ENCODE results near the gene TCF12. TPM values are rescaled to one million over a fixed set of nuclear protein-coding genes. Genes with fewer than 3 reads are reported as not detected.

TCF12 gene
- total and polyA plus RNA-seq, 2 donors (not counting 3 experiments of a cell fraction or from before 2014, with no cell fraction given), result 72.1 to 133 TPM

- Histone ChIP-seq H3K4me1 (ENCODE audit: control insufficient read depth, extremely low read depth, insufficient read depth, low read length) (peaks cover 7% of the 10 kb centered on the region), H3K4me2 (ENCODE audit: insufficient read depth, low read length) (no peak overlapping the region), H3K27me3 (ENCODE audit: control insufficient read depth in 2 of 2, insufficient read depth in 2 of 2, low read length in 2 of 2) (no peaks in the 10 kb centered on the region), H3K9me1 (replicated peaks; ENCODE audit: control insufficient read depth, extremely low read depth, insufficient read depth, low read length) (no peaks in the 10 kb centered on the region), H4K20me1 (replicated peaks; ENCODE audit: control insufficient read depth, extremely low read depth, insufficient read depth, low read length) (peaks cover 18% of the 10 kb centered on the region), H3K27ac (ENCODE audit: insufficient read depth, low read depth, low read length) (no peak overlapping the region), H3K9ac (replicated peaks; ENCODE audit: extremely low read depth, insufficient read depth, low read length) (no peak overlapping the region), H3K4me3 (replicated peaks in 1 of 3; ENCODE audit: insufficient read depth in 1 of 3, low read depth in 1 of 3, low read length in 3 of 3) (no peak overlapping the region), H2AFZ (ENCODE audit: low read depth, low read length) (no peak overlapping the region), H3K9me3 (replicated peaks; ENCODE audit: control insufficient read depth, insufficient read depth, low read length) (no peaks in the 10 kb centered on the region), H3K36me3 (ENCODE audit: control insufficient read depth in 2 of 2, extremely low read depth in 1 of 2, insufficient read depth in 2 of 2, low read length in 2 of 2) (peaks cover 4 to 6% of the 10 kb centered on the region in 2 experiments), H3K79me2 (ENCODE audit: control insufficient read depth, insufficient read depth, low read length) (peaks cover 96% of the 10 kb centered on the region)
- TF ChIP-seq POLR2AphosphoS5 (IDR thresholded peaks at IDR 0.05; ENCODE audit: insufficient read depth, low read depth, low read length) (no peak), MYC (IDR thresholded peaks at IDR 0.05; ENCODE audit: low read depth, low read length) (no peak), FOS (IDR thresholded peaks at IDR 0.05; ENCODE audit: borderline replicate concordance, insufficient read depth, low read length) (no peak)
- CTCF ChIA-PET, result interaction anchor here (0.9 to 1.5 kb wide), 3 partner anchors 10 to 437 kb away, joined by 3 read pairs; no protein-coding TSS in a partner anchor
- POLR2A ChIA-PET, result no interaction called here
- FAIRE-seq (no peak), DNase-seq (ENCODE audit: low read depth, low spot score) (no peak)
- intact Hi-C loops (cut with micrococcal nuclease) (no loop called here), dilution Hi-C loops (cut with MboI; ENCODE audit: extremely low pct_ligation_motif_present, low sequenced_read_pairs) (no loop called here)
- no TSS peak for BruUV-seq (replicated peaks)
These were observed 15.4 kb downstream of the TCF12 start for GRCh38 chr15:56933811-56934210.

GRCh38 chr15:56934269-56934668, 15.8 kb downstream of the TCF12 start:
- no peak for TF ChIP-seq CTCF (IDR thresholded peaks at IDR 0.05; ENCODE audit: extremely low read depth in 1 of 2, insufficient read depth in 1 of 2, low read depth in 1 of 2, low read length in 2 of 2)
- TF ChIP-seq GATA2 (IDR thresholded peaks at IDR 0.05; ENCODE audit: insufficient read depth, insufficient read length, low read depth, low read length), result no peak
- TF ChIP-seq EZH2 (IDR thresholded peaks at IDR 0.05; ENCODE audit: borderline replicate concordance, low read depth, low read length, severe bottlenecking), result no peak
- TF ChIP-seq POLR2A (IDR thresholded peaks at IDR 0.05; ENCODE audit: low read depth, low read length), result no peak
- TF ChIP-seq JUN (IDR thresholded peaks at IDR 0.05; ENCODE audit: borderline replicate concordance, insufficient read depth, insufficient read length, low read depth), result no peak
- no peak for TF ChIP-seq MYC (IDR thresholded peaks at IDR 0.05; ENCODE audit: low read depth, low read length)
- TF ChIP-seq POLR2AphosphoS5 (IDR thresholded peaks at IDR 0.05; ENCODE audit: insufficient read depth, low read depth, low read length), result no peak
- no peak for TF ChIP-seq MAX (IDR thresholded peaks at IDR 0.05; ENCODE audit: insufficient read depth, insufficient read length)
- TF ChIP-seq FOS (IDR thresholded peaks at IDR 0.05; ENCODE audit: borderline replicate concordance, insufficient read depth, low read length), result no peak
- H3K4me1 ChIP-seq (ENCODE audit: control insufficient read depth, extremely low read depth, insufficient read depth, low read length), result peaks cover 3% of the 10 kb centered on the region
- no peak overlapping the region for H3K27ac ChIP-seq (ENCODE audit: insufficient read depth, low read depth, low read length)
- H3K9me1 ChIP-seq (replicated peaks; ENCODE audit: control insufficient read depth, extremely low read depth, insufficient read depth, low read length), result no peaks in the 10 kb centered on the region
- ChIA-PET POLR2A (no interaction called here), CTCF (interaction anchor here (0.9 to 1.5 kb wide), 5 partner anchors 10 to 438 kb away, joined by 3 read pairs; no protein-coding TSS in a partner anchor)
- H3K27me3 ChIP-seq (ENCODE audit: control insufficient read depth in 2 of 2, insufficient read depth in 2 of 2, low read length in 2 of 2), result no peaks in the 10 kb centered on the region
- no TSS peak for BruUV-seq (replicated peaks)
- dilution Hi-C loops (cut with MboI; ENCODE audit: extremely low pct_ligation_motif_present, low sequenced_read_pairs) (no loop called here), intact Hi-C loops (cut with micrococcal nuclease) (no loop called here)
- no peak overlapping the region for H2AFZ ChIP-seq (ENCODE audit: low read depth, low read length)
- H3K9ac ChIP-seq (replicated peaks; ENCODE audit: extremely low read depth, insufficient read depth, low read length), result no peak overlapping the region
- no peak overlapping the region for H3K4me3 ChIP-seq (replicated peaks in 1 of 3; ENCODE audit: insufficient read depth in 1 of 3, low read depth in 1 of 3, low read length in 3 of 3)
- H3K79me2 ChIP-seq (ENCODE audit: control insufficient read depth, insufficient read depth, low read length), result peaks cover 96% of the 10 kb centered on the region
- FAIRE-seq (no peak), DNase-seq (ENCODE audit: low read depth, low spot score) (no peak)
- H4K20me1 ChIP-seq (replicated peaks; ENCODE audit: control insufficient read depth, extremely low read depth, insufficient read depth, low read length), result peaks cover 20% of the 10 kb centered on the region
- H3K9me3 ChIP-seq (replicated peaks; ENCODE audit: control insufficient read depth, insufficient read depth, low read length), result no peaks in the 10 kb centered on the region
- H3K4me2 ChIP-seq (ENCODE audit: insufficient read depth, low read length), result no peak overlapping the region
- peaks cover 4 to 6% of the 10 kb centered on the region in 2 experiments for H3K36me3 ChIP-seq (ENCODE audit: control insufficient read depth in 2 of 2, extremely low read depth in 1 of 2, insufficient read depth in 2 of 2, low read length in 2 of 2)
